Measurements from ENCODE around the gene ZBTB20.

- TF ChIP-seq, protein P1, sequence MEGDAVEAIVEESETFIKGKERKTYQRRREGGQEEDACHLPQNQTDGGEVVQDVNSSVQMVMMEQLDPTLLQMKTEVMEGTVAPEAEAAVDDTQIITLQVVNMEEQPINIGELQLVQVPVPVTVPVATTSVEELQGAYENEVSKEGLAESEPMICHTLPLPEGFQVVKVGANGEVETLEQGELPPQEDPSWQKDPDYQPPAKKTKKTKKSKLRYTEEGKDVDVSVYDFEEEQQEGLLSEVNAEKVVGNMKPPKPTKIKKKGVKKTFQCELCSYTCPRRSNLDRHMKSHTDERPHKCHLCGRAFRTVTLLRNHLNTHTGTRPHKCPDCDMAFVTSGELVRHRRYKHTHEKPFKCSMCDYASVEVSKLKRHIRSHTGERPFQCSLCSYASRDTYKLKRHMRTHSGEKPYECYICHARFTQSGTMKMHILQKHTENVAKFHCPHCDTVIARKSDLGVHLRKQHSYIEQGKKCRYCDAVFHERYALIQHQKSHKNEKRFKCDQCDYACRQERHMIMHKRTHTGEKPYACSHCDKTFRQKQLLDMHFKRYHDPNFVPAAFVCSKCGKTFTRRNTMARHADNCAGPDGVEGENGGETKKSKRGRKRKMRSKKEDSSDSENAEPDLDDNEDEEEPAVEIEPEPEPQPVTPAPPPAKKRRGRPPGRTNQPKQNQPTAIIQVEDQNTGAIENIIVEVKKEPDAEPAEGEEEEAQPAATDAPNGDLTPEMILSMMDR (IDR thresholded peaks at IDR 0.05), result no peak
- TF ChIP-seq POLR2A (IDR thresholded peaks at IDR 0.05), result no peak
Observed at GRCh38 chr3:115087512-115087911, 59.6 kb downstream of the ZBTB20 start.

Measured in thyroid gland (tissue), 4 donors.